ENCODE data around the gene ISLR2. TPM values are rescaled to one million over a fixed set of nuclear protein-coding genes. Genes with fewer than 3 reads are reported as not detected.
A peak's percentile ranks its signal among the peaks of the same experiment; 100 is the strongest.

The ISLR2 gene
- total RNA-seq, 1 donor from 2014 or later: 21.1 TPM

GRCh38 chr15:74173380-74174218, 43.2 kb downstream of the ISLR2 start, which contains the start of gene ISLR:
ISLR (plus strand) TSS chr15:74173710; CDS start chr15:74174859, 1,149 bp downstream.
- Mint-ChIP-seq H3K36me3 (ENCODE audit: unreplicated experiment) (no peaks in the 10 kb centered on the region), H3K9me3 (ENCODE audit: unreplicated experiment) (peaks cover 9% of the 10 kb centered on the region), H3K27me3 (ENCODE audit: unreplicated experiment) (peaks cover 17% of the 10 kb centered on the region), H3K27ac (ENCODE audit: unreplicated experiment) (peak within 1 kb of the TSS; percentile 10), H3K4me1 (ENCODE audit: low read depth, unreplicated experiment) (peaks cover 43% of the 10 kb centered on the region), H3K4me3 (ENCODE audit: unreplicated experiment) (peak within 1 kb of the TSS; percentile 22)
- DNase-seq: peak; percentile 15
- TF ChIP-seq, protein P1, sequence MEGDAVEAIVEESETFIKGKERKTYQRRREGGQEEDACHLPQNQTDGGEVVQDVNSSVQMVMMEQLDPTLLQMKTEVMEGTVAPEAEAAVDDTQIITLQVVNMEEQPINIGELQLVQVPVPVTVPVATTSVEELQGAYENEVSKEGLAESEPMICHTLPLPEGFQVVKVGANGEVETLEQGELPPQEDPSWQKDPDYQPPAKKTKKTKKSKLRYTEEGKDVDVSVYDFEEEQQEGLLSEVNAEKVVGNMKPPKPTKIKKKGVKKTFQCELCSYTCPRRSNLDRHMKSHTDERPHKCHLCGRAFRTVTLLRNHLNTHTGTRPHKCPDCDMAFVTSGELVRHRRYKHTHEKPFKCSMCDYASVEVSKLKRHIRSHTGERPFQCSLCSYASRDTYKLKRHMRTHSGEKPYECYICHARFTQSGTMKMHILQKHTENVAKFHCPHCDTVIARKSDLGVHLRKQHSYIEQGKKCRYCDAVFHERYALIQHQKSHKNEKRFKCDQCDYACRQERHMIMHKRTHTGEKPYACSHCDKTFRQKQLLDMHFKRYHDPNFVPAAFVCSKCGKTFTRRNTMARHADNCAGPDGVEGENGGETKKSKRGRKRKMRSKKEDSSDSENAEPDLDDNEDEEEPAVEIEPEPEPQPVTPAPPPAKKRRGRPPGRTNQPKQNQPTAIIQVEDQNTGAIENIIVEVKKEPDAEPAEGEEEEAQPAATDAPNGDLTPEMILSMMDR (IDR thresholded peaks at IDR 0.05; ENCODE audit: partially characterized antibody, unreplicated experiment): no peak

GRCh38 chr15:74174219-74174957, 44.0 kb downstream of the ISLR2 start:
- Mint-ChIP-seq H3K27me3 (ENCODE audit: unreplicated experiment) (peaks cover 20% of the 10 kb centered on the region), H3K4me3 (ENCODE audit: unreplicated experiment) (no peak overlapping the region), H3K27ac (ENCODE audit: unreplicated experiment) (no peak overlapping the region), H3K4me1 (ENCODE audit: low read depth, unreplicated experiment) (peaks cover 43% of the 10 kb centered on the region), H3K9me3 (ENCODE audit: unreplicated experiment) (peaks cover 9% of the 10 kb centered on the region), H3K36me3 (ENCODE audit: unreplicated experiment) (no peaks in the 10 kb centered on the region)
- peak; percentile 23 for DNase-seq
- TF ChIP-seq, protein P1 (IDR thresholded peaks at IDR 0.05; ENCODE audit: partially characterized antibody, unreplicated experiment): no peak

- peaks cover 7% of the 10 kb centered on the region for H3K9me3 Mint-ChIP-seq (ENCODE audit: unreplicated experiment)
- no peak overlapping the region for H3K4me3 Mint-ChIP-seq (ENCODE audit: unreplicated experiment)
- TF ChIP-seq, protein P1 (IDR thresholded peaks at IDR 0.05; ENCODE audit: partially characterized antibody, unreplicated experiment): no peak
- H3K36me3 Mint-ChIP-seq (ENCODE audit: unreplicated experiment): no peaks in the 10 kb centered on the region
- DNase-seq: peak; percentile 10
- no peak overlapping the region for H3K27ac Mint-ChIP-seq (ENCODE audit: unreplicated experiment)
- H3K27me3 Mint-ChIP-seq (ENCODE audit: unreplicated experiment): peaks cover 20% of the 10 kb centered on the region
- H3K4me1 Mint-ChIP-seq (ENCODE audit: low read depth, unreplicated experiment): peaks cover 42% of the 10 kb centered on the region
Measured at GRCh38 chr15:74174958-74175253, 44.5 kb downstream of the ISLR2 start.

DNA sequence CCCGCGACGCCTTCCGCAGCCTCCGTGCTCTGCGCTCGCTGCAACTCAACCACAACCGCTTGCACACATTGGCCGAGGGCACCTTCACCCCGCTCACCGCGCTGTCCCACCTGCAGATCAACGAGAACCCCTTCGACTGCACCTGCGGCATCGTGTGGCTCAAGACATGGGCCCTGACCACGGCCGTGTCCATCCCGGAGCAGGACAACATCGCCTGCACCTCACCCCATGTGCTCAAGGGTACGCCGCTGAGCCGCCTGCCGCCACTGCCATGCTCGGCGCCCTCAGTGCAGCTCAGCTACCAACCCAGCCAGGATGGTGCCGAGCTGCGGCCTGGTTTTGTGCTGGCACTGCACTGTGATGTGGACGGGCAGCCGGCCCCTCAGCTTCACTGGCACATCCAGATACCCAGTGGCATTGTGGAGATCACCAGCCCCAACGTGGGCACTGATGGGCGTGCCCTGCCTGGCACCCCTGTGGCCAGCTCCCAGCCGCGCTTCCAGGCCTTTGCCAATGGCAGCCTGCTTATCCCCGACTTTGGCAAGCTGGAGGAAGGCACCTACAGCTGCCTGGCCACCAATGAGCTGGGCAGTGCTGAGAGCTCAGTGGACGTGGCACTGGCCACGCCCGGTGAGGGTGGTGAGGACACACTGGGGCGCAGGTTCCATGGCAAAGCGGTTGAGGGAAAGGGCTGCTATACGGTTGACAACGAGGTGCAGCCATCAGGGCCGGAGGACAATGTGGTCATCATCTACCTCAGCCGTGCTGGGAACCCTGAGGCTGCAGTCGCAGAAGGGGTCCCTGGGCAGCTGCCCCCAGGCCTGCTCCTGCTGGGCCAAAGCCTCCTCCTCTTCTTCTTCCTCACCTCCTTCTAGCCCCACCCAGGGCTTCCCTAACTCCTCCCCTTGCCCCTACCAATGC, 45.1 kb downstream of the ISLR2 start:
- Mint-ChIP-seq H3K36me3 (ENCODE audit: unreplicated experiment) (no peaks in the 10 kb centered on the region), H3K4me3 (ENCODE audit: unreplicated experiment) (no peak overlapping the region), H3K27ac (ENCODE audit: unreplicated experiment) (no peak overlapping the region), H3K4me1 (ENCODE audit: low read depth, unreplicated experiment) (peaks cover 44% of the 10 kb centered on the region), H3K27me3 (ENCODE audit: unreplicated experiment) (peaks cover 24% of the 10 kb centered on the region), H3K9me3 (ENCODE audit: unreplicated experiment) (peaks cover 5% of the 10 kb centered on the region)
- TF ChIP-seq, protein P1 (IDR thresholded peaks at IDR 0.05; ENCODE audit: partially characterized antibody, unreplicated experiment): no peak
- peak; percentile 6 for DNase-seq

All from glutamatergic neuron (in vitro differentiated cells).